ENCODE data around the gene LCLAT1.

DNA sequence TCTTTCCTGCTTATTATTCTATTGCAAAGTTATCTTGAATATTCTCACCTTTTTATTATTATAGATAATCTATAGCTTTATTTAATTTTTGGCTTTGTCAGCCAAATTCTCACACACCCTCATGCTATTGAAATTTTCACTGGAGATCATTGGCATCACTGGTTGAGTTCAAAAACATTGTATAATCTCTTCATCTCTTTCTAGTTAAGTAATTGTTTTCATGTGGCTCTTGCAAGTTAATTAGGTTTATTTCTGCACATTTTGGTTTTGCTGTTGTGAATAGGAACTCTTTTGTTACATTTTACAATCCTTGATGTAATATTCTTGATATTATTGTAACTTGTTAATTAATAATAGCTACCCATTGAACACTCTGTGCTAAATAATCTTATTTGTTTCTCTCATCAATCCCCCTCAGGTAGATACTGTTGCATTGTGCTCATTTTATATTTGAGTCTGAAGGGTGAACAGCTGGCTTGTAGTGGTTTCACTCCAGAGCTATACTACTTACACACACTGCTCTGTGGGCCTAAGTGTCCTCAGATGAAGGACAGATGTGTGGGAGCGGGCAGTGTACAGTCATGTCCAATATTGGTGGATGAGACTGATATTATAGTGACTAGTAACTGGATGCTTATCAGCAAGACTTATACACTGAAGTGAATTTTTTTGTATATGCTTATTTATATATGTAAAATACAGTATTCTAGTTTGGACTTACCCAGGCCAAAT is 112.7 kb downstream of the LCLAT1 start:
- TF ChIP-seq, protein P1, sequence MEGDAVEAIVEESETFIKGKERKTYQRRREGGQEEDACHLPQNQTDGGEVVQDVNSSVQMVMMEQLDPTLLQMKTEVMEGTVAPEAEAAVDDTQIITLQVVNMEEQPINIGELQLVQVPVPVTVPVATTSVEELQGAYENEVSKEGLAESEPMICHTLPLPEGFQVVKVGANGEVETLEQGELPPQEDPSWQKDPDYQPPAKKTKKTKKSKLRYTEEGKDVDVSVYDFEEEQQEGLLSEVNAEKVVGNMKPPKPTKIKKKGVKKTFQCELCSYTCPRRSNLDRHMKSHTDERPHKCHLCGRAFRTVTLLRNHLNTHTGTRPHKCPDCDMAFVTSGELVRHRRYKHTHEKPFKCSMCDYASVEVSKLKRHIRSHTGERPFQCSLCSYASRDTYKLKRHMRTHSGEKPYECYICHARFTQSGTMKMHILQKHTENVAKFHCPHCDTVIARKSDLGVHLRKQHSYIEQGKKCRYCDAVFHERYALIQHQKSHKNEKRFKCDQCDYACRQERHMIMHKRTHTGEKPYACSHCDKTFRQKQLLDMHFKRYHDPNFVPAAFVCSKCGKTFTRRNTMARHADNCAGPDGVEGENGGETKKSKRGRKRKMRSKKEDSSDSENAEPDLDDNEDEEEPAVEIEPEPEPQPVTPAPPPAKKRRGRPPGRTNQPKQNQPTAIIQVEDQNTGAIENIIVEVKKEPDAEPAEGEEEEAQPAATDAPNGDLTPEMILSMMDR (IDR thresholded peaks at IDR 0.05; ENCODE audit: low read depth, low read length, missing input control), result no peak
- TF ChIP-seq HNF4G (IDR thresholded peaks at IDR 0.05), result no peak
- no peak for TF ChIP-seq SP1 (IDR thresholded peaks at IDR 0.05)
- TF ChIP-seq RAD21 (IDR thresholded peaks at IDR 0.05), result no peak
- TF ChIP-seq YY1 (IDR thresholded peaks at IDR 0.05), result no peak
- TF ChIP-seq TAF1 (conservative IDR thresholded peaks at IDR 0.05), result no peak
- TF ChIP-seq, protein P2, sequence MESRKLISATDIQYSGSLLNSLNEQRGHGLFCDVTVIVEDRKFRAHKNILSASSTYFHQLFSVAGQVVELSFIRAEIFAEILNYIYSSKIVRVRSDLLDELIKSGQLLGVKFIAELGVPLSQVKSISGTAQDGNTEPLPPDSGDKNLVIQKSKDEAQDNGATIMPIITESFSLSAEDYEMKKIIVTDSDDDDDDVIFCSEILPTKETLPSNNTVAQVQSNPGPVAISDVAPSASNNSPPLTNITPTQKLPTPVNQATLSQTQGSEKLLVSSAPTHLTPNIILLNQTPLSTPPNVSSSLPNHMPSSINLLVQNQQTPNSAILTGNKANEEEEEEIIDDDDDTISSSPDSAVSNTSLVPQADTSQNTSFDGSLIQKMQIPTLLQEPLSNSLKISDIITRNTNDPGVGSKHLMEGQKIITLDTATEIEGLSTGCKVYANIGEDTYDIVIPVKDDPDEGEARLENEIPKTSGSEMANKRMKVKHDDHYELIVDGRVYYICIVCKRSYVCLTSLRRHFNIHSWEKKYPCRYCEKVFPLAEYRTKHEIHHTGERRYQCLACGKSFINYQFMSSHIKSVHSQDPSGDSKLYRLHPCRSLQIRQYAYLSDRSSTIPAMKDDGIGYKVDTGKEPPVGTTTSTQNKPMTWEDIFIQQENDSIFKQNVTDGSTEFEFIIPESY (IDR thresholded peaks at IDR 0.05), result no peak
